Left forelimb (tissue), 1 donor: ENCODE results near the gene TPI1.
A peak's percentile ranks its signal among the peaks of the same experiment; 100 is the strongest.
"Not testable (repeated sequence)": the region's sequence is repeated elsewhere in the genome, so short reads cannot be mapped to it uniquely, and the experiment has no call there.

Source experiments
- DNase-seq: peaks from one replicate; pipeline ENCODE4 v3.0.0-alpha.2; 2018; ENCODE audit warnings: low spot score

Gene TPI1

DNA sequence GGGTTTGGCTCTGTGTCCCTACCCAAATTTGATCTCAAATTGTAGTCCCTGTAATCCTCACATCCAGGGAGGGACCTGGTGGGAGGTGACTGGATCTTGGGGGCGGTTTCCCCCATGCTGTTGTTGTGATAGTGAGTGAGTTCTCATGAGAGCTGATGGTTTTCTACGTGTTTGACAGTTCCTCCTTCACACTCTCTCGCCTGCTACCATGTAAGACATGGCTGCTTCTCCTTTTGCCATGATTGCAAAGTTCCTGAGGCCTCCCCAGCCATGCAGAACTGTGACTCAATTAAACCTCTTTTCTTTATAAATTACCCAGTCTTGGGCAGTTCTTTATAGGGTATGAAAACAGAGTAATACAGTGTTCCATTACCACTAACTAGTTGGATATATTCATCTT lies 27.0 kb downstream of the TPI1 start:
- DNase-seq: no peak

DNA sequence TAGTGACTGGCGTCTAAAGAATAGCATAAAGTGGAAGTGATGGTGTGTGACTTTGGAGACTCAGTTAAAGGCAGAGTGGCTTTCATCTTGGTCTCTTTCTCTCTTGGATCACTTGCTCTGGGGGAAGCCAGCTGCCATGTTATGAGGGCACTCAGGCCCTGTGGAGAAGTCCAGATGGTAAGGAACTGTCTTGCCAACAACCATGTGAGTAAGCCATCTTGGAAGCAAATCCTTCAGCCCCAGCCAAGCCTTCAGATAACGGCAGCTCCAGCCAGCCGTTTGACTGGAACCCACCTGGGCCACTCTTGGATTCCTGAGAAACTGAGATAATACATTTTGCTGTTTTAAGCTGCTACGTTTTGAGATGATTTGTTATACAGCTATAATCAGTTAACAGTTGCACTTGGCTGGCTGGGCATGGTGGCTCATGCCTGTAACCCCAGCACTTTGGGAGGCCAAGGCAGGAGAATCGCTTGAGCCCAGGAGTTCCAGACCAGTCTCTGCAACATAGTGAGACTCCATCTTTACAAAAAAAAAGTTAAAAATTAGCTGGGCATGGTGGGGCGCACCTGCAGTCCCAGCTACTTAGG lies 29.6 kb downstream of the TPI1 start:
- DNase-seq: no peak

DNA sequence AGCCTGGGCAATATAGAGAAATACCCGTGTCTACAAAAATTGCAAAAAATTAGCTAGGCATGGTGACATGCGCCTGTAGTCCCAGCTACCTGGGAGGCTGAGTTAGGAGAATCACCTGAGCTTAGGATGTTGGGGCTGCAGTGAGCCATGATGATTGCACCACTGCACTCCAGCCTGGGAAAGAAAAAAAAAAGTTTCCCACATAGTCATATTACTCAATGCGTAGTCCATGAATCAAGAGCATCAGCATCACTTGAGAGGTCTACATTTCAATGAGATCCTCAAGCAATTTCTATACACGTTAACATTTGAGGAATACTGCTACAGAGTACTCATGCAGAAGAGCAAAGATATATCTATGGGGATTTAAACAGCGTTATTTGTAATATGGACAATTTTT lies 32.1 kb downstream of the TPI1 start:
- no peak for DNase-seq

DNA sequence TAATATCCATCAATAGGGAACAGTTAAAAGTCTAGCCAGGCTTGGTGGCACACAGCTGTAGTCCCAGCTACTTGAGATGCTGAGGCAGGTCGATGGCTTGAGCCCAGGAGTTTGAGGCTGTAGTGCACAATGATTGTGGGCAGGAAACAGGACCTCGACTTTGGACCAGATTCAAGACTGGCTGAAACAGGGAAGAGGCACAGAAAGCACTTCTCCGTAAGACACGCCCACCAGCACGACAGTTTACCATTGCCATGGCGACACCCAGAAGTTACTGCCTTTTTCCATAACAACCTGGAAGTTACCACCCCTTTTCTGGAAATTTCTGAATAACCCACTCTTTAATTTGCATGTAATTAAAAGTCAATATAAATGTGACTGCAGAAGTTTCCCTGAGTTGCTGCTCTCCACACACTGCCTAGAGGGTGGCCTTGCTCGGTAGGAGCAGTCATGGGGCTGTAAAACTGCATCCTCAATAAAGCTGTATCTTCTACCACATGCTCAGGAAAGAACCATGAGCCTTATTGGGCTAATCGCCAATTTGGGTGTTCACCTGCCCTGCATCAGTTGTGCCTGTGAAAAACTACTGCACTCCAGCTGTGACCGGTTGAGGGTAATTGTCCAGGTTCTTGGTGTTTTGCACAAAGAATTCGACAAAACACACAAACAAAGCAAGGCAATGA lies 32.6 kb downstream of the TPI1 start:
- DNase-seq: no peak

DNA sequence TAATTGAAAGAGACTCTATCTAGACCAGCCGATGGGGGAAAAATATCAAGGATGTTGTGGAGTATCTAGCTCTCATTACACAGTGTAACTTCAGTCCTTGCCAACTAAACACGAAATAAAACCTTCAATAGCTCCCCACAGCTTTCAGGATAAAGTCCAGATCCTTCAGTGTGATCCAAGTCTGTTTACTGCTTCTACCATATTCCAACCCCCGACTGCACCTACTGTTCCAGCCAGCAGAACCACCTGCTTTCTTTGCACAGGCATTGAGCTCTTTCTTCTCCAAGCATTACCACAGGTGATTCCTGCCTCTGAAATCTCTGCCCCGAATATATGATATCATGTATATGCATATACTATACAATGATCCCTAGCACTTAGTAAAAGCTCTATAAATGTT lies 35.1 kb downstream of the TPI1 start:
- DNase-seq: no peak

DNA sequence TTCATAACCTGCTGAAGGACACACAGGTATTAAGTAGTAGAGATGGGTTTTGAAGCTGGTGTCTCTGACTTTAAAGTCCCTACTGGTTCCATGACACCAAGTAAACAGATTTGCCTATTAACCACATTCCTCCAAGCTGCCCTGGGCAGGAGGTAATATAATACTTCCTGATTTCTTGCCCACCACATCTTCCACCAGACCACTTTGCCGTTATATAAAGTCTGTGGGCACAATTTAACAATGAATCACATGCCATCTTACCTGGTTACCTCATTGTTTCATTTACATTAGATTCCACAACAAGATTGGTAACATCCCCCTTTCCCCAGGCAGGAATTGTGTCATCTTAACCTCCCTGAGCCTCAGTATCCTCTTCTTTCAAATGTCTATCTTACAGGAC lies 36.4 kb downstream of the TPI1 start:
- DNase-seq: no peak

DNA sequence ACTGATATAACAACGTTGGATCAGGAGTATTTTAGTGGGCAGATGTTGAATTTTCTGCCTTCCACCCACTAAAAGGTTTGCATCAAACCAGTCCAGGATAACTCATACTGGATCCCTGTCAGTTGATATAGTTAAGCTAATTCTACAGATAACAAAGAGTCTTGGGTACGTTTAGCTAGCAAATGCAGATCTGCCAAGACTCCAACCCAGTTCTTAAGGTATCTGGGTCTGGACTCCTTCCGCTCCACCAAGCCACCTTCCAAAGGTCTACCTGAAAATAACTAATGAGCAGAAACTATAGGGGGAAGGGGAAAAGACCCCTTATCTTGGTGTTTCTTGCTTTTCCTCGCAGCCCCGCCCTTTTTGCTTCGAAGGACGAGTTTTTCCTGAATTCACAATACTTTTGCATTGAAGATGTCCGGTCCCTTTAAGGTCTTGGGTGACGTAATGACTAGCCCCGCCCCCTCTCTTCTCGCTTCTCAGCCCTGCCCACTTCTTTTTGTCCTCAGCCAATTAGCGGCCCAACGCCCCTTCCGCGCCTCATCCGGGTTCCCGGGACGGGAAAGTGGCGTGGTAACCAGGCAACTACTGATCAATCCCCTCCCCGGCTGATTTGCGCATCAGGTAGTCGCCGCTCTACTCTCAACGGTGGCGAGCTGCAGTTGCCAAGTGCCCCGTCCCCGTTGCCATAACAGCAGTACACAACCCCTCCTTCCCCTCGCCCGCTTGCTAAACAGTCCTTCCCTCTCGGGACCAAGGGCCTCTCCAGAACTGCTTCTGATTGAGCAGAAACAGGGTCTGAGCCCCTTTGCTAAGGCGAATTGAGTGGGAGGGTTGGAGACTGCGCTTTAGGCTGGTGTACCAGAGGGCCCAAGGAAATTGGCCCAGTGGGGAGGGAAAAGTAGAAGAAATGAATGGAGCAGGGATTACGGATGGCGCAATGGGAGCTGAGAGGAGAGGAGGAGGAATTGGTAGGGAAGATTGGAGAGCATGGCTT lies 37.2 kb downstream of the TPI1 start, which contains the start of gene LRRC23:
Gene LRRC23 (plus strand): TSS at position 543 of the 997 bp plus-strand sequence. CDS start 812 bp downstream, outside the sequence.
- peak; percentile 96 for DNase-seq

DNA sequence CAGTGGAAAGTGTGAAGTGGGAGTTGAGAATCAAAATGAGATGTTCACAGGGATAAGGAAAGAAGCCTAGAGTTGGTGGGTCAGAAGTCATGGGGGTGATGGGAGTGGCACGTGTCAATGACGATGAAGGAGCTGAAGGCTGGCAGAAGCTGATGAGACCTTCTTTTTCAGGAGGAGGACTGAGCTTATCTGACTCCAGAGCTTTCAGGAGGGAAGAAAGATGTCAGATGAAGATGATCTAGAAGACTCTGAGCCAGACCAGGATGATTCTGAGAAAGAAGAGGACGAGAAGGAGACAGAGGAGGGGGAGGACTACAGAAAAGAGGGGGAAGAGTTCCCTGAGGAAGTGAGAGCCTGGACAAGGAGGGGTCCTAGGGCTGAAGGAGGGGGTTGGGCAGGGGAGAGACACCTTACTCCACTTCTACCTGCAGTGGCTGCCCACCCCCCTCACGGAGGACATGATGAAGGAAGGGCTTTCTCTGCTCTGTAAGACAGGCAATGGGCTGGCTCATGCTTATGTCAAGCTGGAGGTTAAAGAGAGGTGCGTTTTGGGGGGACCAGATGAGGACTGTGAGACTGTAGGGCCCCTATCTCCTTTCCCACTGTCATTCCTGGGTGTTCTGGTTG lies 38.2 kb downstream of the TPI1 start:
- DNase-seq: no peak

DNA sequence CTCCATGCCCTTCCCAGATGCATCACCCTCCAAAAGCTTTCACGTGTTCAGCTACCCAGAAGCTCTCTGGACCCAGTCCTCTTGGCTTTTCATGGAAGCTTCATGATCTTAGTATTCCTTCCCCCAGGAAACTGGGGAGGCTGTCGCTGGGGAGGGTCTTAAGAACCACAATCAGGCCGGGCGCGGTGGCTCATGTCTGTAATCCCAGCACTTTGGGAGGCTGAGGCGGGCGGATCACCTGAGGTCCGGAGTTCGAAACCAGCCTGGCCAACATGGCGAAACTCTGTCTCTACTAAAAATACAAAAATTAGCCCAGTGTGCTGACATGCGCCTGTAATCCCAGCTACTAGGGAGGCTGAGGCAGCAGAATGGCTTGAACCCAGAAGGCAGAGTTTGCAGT lies 40.8 kb downstream of the TPI1 start:
- not testable (repeated sequence) for DNase-seq

DNA sequence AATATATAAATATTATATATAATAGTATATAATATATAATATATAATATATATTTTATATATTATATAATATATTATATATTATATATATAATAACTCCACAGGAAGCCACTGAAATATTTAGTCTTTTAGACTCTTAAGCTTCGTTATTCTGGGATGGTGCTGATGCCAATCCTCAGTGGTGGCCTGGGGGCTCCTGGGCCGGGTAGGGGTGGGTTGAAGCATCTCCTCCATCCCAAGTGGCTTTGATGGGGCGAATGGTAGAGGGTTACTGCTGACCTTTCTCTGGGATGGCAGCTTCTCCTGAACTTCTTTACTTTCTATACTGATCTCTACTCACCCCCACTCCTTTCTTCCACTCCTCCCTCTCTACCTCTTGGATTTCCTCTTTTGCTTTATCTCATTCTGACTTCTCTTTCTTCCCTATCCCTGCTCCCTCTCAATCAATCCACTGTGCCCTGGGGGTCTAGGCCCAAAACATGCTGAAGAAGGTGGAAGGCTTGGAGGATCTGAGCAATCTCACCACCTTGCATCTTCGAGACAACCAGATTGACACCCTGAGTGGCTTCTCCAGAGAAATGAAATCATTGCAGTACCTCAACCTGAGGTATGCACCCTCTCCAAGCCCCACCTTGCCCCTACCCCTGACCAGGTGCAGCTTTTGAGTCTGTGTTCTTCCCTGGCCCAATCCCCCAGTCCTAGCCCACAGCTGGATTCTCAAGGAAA lies 42.3 kb downstream of the TPI1 start:
- no peak for DNase-seq

DNA sequence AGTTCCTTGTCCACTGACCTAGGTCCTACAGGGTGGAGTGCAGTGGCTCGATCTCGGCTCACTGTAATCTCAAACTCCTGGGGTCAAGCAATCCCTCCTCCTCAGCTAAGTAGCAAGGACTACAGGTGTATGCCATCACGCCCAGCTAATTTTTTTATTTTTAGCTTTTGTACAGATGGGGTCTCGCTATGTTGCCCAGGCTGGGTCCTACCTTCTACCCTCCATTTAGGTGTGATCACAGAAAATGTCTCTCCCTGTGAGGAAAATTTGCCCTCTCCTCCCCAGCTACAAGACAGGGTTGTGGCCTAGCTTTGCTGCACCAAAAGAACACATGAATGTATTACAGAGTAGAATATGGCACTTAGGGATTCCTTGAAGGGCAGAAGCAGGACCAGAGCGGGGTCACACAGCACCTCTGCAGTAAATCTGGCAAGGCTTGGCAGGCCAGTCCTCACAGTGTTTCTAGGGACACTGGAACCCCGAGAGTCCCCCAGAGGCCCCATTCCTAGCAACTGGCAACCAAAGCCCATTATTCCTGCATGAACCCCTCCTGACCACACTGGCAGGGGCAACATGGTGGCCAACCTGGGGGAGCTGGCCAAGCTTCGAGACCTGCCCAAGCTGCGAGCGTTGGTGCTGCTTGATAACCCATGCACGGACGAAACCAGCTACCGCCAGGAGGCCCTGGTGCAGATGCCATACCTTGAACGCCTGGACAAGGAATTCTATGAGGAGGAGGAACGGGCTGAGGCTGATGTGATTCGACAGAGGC lies 45.0 kb downstream of the TPI1 start:
- no peak for DNase-seq

DNA sequence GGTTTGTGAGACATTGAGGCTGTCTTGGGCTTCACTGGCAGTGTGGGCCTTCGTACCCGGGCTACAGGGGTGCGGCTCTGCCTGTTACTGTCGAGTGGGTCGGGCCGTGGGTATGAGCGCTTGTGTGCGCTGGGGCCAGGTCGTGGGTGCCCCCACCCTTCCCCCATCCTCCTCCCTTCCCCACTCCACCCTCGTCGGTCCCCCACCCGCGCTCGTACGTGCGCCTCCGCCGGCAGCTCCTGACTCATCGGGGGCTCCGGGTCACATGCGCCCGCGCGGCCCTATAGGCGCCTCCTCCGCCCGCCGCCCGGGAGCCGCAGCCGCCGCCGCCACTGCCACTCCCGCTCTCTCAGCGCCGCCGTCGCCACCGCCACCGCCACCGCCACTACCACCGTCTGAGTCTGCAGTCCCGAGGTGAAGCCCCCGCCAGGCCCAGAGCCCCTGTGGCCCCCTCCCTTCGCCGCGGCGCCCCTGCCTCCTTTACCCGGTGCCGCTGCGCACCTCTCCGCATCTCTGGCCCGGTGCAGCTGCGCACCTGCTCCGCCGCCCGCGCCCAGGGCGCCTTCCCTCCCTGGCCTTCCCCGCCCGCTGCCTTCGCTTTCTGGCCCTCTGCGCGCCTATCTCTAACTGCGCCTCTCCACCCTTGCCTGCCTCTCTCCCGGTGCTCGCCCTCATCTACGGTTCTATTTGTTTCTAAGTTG lies 47.1 kb downstream of the TPI1 start, which contains the start of gene ENO2:
Gene ENO2 (plus strand): TSS at position 335 of the 701 bp plus-strand sequence. CDS start 1,253 bp downstream, outside the sequence.
- no peak for DNase-seq

DNA sequence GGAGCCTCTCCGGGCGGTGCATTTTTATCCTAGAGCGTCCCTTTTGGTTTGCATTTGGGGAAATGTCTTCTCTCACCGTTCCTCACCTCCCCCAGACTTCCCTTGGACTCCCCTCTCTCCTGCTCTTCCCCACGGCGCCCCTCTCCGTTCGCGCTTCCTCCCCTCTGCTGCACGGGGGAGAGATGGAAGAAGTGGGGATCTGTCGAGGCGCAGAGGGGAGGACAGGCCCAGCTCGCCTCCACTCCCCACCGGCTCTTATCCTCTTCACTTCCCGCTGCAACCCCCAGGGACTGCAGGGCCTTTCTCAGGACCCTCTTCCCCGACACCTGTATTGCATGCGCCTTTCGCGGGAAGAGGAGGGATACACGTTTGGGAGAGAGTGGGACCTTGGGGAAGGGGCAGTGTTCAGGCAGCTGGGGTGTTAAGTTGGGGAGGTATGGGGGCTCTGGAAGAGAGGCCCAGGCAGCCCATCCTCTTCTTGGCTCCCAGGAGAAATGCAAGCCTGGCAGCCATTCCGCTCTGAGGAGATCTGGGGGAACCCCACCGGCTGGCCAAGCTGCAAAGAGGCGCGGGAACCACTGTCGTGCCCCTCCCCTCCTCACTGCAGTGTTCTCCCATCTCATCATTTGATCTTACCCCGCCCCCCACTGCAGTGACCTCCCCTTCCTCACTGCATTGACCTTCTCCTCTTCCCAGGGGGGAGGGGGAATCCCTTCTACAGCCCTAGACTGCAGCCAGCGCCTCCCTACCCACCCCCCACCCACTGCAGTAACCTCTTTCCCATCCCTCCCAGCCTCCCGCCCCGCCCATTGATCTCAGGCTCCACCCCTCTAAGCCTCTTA lies 47.8 kb downstream of the TPI1 start:
- DNase-seq: no peak

DNA sequence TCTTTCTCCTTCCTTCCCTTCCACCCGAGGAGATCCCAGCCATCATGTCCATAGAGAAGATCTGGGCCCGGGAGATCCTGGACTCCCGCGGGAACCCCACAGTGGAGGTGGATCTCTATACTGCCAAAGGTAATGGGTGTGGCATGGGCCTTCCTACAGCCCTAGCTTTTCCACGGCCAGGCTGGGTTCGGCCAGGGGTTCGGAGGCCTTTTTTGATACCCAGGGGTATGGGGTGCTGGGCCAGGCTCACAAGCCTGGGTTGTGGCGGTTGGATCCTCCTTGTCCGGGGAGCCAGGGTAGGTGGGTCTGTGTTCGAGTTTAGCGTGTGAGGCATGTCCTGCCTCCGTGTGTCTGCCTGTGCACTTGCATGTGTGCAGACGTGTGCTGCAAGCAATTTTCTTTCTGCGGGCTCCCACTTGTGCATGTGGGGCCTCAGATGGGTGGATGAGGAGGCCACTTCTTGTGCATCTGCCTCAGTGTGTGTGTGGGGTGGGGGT lies 48.5 kb downstream of the TPI1 start:
- no peak for DNase-seq

DNA sequence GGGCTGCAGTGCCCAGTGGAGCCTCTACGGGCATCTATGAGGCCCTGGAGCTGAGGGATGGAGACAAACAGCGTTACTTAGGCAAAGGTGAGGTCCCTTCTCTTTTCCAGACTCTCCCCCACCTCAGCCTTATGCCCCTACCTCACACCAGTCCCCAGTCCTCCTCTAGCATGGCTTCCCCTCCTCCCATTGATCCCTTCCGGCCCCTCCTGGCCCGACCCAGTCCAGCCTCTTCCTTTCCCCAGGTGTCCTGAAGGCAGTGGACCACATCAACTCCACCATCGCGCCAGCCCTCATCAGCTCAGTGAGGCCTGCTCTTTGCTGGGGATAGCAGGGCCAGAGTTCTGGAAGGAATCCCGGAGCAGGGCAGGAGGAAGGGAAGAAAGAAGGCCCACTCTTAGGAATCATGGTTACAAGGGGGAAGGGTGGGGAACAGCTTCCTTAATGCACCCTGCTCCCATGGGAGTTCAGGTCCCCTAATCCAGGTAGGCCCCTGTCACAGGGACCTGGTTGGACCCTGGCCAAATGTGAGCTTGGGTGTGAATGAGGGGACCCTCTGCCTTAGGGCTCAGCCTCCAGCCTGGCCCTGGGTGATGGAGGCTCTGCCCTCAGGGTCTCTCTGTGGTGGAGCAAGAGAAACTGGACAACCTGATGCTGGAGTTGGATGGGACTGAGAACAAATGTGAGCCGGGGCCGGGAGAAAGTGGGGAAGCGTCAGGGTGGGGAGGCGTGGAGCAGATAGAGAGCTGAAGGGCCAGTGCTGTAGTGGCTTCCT lies 49.3 kb downstream of the TPI1 start:
- DNase-seq: no peak

DNA sequence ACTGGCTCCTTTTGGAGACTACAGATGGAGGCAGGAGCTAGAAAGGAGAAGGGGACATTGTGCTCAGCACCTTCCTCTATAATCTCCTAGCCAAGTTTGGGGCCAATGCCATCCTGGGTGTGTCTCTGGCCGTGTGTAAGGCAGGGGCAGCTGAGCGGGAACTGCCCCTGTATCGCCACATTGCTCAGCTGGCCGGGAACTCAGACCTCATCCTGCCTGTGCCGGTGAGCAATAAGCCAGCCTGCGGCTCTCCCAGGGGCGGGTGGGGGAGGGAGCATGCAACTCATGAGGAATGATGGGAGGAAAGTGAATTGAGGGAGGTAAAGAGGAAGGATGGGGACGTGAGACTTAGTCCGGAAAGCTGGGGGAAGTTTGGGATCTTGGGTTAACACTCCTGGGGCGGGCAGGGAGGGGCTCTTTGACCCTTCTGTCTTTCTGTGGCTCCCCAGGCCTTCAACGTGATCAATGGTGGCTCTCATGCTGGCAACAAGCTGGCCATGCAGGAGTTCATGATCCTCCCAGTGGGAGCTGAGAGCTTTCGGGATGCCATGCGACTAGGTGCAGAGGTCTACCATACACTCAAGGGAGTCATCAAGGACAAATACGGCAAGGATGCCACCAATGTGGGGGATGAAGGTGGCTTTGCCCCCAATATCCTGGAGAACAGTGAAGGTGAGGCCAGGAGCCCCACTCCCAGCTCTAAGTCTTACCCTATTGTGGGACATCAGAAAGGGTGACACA lies 50.3 kb downstream of the TPI1 start:
- no peak for DNase-seq

DNA sequence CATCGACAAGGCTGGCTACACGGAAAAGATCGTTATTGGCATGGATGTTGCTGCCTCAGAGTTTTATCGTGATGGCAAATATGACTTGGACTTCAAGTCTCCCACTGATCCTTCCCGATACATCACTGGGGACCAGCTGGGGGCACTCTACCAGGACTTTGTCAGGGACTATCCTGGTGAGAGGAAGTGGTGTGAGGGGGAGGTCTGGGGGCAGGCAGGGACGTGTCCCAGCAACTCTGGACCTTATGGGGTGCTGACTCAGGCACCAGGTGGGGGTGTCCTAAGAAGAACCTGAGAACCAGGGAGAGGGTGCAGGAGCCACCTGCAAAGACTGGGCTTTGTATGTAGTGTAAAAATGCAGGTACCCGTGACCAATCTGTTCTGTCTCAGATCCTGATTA lies 52.3 kb downstream of the TPI1 start:
- DNase-seq: no peak
